B cell (primary cell): ENCODE results near the gene PFKP.

Experiments used
- EZH2 ChIP-seq: IDR thresholded peaks from 2 replicates; pipeline ENCODE4 v1.6.1; 2012; ENCODE audit warnings: borderline replicate concordance, low read depth, mild to moderate bottlenecking, moderate library complexity, low read length; ENCODE audit not compliant: insufficient read depth, poor library complexity, severe bottlenecking
- TF ChIP-seq, protein P1 (sequence below): fragments of 200-600 bp; IDR thresholded peaks from one replicate; pipeline ENCODE4 v1.8.0; 2022; ENCODE audit warnings: antibody characterized with exemption, mild to moderate bottlenecking

DNA sequence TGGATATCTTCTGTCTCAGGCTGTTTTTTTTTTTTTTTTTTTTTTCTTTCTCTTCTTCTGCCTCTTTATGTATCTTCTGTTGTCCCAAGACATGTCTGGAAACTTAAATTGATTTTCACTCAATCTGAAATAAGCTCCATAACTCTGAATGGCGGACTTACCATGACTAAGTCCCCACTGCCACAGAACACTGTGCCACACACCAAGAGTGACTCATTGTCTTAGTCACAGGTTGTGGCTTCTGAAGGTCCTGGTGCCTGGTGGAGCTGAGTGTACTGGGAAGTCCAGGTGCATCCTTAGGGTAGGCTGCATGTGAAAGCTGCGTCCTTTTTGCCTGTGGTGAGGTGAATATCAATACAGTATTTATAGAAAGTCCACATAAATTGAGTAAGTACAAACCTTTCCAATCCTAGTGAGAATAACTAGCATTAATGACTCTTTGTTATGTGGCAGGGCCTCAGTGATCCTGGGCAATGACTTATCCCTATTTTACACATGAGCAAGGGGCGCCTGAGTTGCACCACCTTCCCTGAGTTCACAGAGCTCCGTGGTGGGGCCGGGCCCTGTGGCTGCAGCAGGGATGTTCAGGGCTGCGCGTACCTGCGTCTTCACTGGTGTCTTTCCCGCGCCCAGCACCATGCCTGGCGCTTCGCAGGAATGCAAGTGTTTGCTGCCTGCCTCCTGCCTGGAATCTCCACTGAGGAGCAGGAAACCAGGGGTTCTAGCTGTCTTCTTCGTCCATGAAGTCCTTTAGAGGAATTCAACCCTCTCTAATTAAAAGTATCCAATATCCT, 4.3 kb downstream of the PFKP start:
- TF ChIP-seq, protein P1, sequence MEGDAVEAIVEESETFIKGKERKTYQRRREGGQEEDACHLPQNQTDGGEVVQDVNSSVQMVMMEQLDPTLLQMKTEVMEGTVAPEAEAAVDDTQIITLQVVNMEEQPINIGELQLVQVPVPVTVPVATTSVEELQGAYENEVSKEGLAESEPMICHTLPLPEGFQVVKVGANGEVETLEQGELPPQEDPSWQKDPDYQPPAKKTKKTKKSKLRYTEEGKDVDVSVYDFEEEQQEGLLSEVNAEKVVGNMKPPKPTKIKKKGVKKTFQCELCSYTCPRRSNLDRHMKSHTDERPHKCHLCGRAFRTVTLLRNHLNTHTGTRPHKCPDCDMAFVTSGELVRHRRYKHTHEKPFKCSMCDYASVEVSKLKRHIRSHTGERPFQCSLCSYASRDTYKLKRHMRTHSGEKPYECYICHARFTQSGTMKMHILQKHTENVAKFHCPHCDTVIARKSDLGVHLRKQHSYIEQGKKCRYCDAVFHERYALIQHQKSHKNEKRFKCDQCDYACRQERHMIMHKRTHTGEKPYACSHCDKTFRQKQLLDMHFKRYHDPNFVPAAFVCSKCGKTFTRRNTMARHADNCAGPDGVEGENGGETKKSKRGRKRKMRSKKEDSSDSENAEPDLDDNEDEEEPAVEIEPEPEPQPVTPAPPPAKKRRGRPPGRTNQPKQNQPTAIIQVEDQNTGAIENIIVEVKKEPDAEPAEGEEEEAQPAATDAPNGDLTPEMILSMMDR, result no peak
- TF ChIP-seq EZH2, result no peak
